IMR-90 (cell line): Measurements from ENCODE around the gene SLX4IP.

Experiments
- BHLHE40 ChIP-seq: fragments of 150-350 bp; IDR thresholded peaks from 2 replicates; pipeline ENCODE4 v1.6.1; 2016; ENCODE audit warnings: mild to moderate bottlenecking, low read depth, low read length
- CTCF ChIP-seq: conservative IDR thresholded peaks from 2 replicates; pipeline ENCODE4 v1.5.1; 2012; ENCODE audit warnings: mild to moderate bottlenecking, low read depth, low read length, improper control_type of control experiment

- TF ChIP-seq CTCF (no peak), BHLHE40 (no peak)
Measured at GRCh38 chr20:10573951-10574339, 138.8 kb downstream of the SLX4IP start.
